Fibroblast of lung (primary cell): Measurements from ENCODE around the gene C1orf226. TPM values are rescaled to one million over a fixed set of nuclear protein-coding genes. Genes with fewer than 3 reads are reported as not detected.

Experiments used
- DNase-seq, 2 donors: peaks; one replicate each; pipeline versions ENCODE4 v3.0.0 to v3.0.0-alpha.2; 2010; ENCODE audit warnings: low read depth in 2 of 2
- H2AFZ ChIP-seq: 2 replicates; pipeline ENCODE4 v1.5.1; 2012; ENCODE audit warnings: low read length, control low read depth, inconsistent platforms
- H3K27ac ChIP-seq: 2 replicates; pipeline ENCODE4 v1.5.1; 2011; ENCODE audit warnings: low read length, control low read depth; ENCODE audit not compliant: insufficient read depth
- H3K27me3 ChIP-seq: 2 replicates; pipeline ENCODE4 v1.5.1; 2011; ENCODE audit warnings: mild to moderate bottlenecking, low read length; ENCODE audit not compliant: control insufficient read depth, insufficient read depth
- H3K36me3 ChIP-seq: 2 replicates; pipeline ENCODE4 v1.5.1; 2011; ENCODE audit warnings: low read length; ENCODE audit not compliant: control insufficient read depth, insufficient read depth
- H3K4me1 ChIP-seq: 2 replicates; pipeline ENCODE4 v1.5.1; 2011; ENCODE audit warnings: low read length; ENCODE audit not compliant: control insufficient read depth, insufficient read depth; ENCODE audit errors: extremely low read depth
- H3K4me2 ChIP-seq: 2 replicates; pipeline ENCODE4 v1.5.1; 2011; ENCODE audit warnings: low read length, control low read depth; ENCODE audit not compliant: insufficient read depth; ENCODE audit errors: extremely low read depth
- H3K4me3 ChIP-seq, 4 experiments: fragments of 200-600 bp in 1 of 4; sonication (generic) in 1 of 4; replicated peaks in 1 of 4; 2 replicates each; pipeline ENCODE4 v1.5.1; 2011 to 2016; ENCODE audit warnings: low read length in 4 of 4, low read depth in 3 of 4, mild to moderate bottlenecking in 3 of 4, control low read depth in 2 of 4, inconsistent platforms in 1 of 4, mixed read lengths in 1 of 4; ENCODE audit not compliant: insufficient read depth in 1 of 4; ENCODE audit errors: control extremely low read depth in 1 of 4
- H3K79me2 ChIP-seq: 2 replicates; pipeline ENCODE4 v1.5.1; 2012; ENCODE audit warnings: mild to moderate bottlenecking, low read length, inconsistent platforms; ENCODE audit not compliant: control insufficient read depth, insufficient read depth
- H3K9ac ChIP-seq: 2 replicates; pipeline ENCODE4 v1.5.1; 2011; ENCODE audit warnings: mild to moderate bottlenecking, low read length, control low read depth; ENCODE audit not compliant: insufficient read depth
- H3K9me3 ChIP-seq: 2 replicates; pipeline ENCODE4 v1.5.1; 2012; ENCODE audit warnings: low read depth, low read length; ENCODE audit not compliant: control insufficient read depth, insufficient read depth
- H4K20me1 ChIP-seq: 2 replicates; pipeline ENCODE4 v1.5.1; 2011; ENCODE audit warnings: low read length; ENCODE audit not compliant: control insufficient read depth, insufficient read depth; ENCODE audit errors: extremely low read depth
- CTCF ChIP-seq, 2 donors: IDR thresholded peaks in 1 of 2; conservative IDR thresholded peaks in 1 of 2; 1 replicate in 1 of 2; 2 replicates in 1 of 2; pipeline ENCODE4 v1.5.1; 2011 to 2012; ENCODE audit warnings: low read length in 2 of 2, control low read depth in 1 of 2, inconsistent platforms in 1 of 2, low read depth in 1 of 2, mild to moderate bottlenecking in 1 of 2
- EZH2 ChIP-seq: IDR thresholded peaks from 2 replicates; pipeline ENCODE4 v1.5.1; 2012; ENCODE audit warnings: low read length, control low read depth, mild to moderate bottlenecking; ENCODE audit errors: missing control alignments
- polyA plus RNA-seq, 2 donors: library from polyadenylated mRNA; depleted of rRNA in 1 of 2; stranded (reverse) in 1 of 2; unstranded in 1 of 2; fragments of >200 nt; gene quantifications; 2 replicates each; pipeline ENCODE4 v1.2.1, GENCODE V29; 2011 to 2012; ENCODE audit warnings: missing spikeins in 1 of 2
- total RNA-seq: library from RNA; depleted of rRNA; stranded (reverse); fragments of >200 nt; gene quantifications from 2 replicates; pipeline ENCODE4 v1.2.1, GENCODE V29; 2014

Gene C1orf226
- total and polyA plus RNA-seq, 2 donors (not counting 1 experiment from before 2014, with no cell fraction given) = 0.10 to 0.33 TPM

GRCh38 chr1:162381941-162382750 lies 618 bp downstream of the C1orf226 start:
- H3K9ac ChIP-seq = no peak overlapping the region
- H4K20me1 ChIP-seq = no peaks in the 10 kb centered on the region
- no peaks in the 10 kb centered on the region for H3K79me2 ChIP-seq
- H3K4me2 ChIP-seq = no peak overlapping the region
- no peak for DNase-seq
- no peaks in the 10 kb centered on the region for H3K4me1 ChIP-seq
- H2AFZ ChIP-seq = no peak overlapping the region
- no peak for TF ChIP-seq CTCF (conservative IDR thresholded peaks at IDR 0.05 in 1 of 2, IDR thresholded peaks at IDR 0.05 in 1 of 2; ENCODE audit: low read depth in 1 of 2, low read length in 2 of 2)
- TF ChIP-seq EZH2 = no peak
- H3K9me3 ChIP-seq = no peaks in the 10 kb centered on the region
- no peak overlapping the region for H3K27ac ChIP-seq
- H3K27me3 ChIP-seq = peaks cover 17% of the 10 kb centered on the region
- H3K36me3 ChIP-seq = no peaks in the 10 kb centered on the region
- H3K4me3 ChIP-seq = no peak overlapping the region

- TF ChIP-seq CTCF (conservative IDR thresholded peaks at IDR 0.05 in 1 of 2, IDR thresholded peaks at IDR 0.05 in 1 of 2; ENCODE audit: low read depth in 1 of 2, low read length in 2 of 2) = no peak
- no peak for TF ChIP-seq EZH2
- no peak for DNase-seq
- Histone ChIP-seq H3K9ac (no peak overlapping the region), H3K4me2 (no peak overlapping the region), H3K79me2 (no peaks in the 10 kb centered on the region), H3K36me3 (no peaks in the 10 kb centered on the region), H3K4me1 (no peaks in the 10 kb centered on the region), H3K4me3 (no peak overlapping the region), H3K27me3 (peaks cover 15% of the 10 kb centered on the region), H3K9me3 (no peaks in the 10 kb centered on the region), H4K20me1 (no peaks in the 10 kb centered on the region), H2AFZ (no peak overlapping the region), H3K27ac (no peak overlapping the region)
Observed at GRCh38 chr1:162383091-162383490, 1.6 kb downstream of the C1orf226 start.

- H4K20me1 ChIP-seq = no peaks in the 10 kb centered on the region
- no peak overlapping the region for H3K4me3 ChIP-seq
- no peak overlapping the region for H3K9ac ChIP-seq
- H3K27me3 ChIP-seq = peaks cover 14% of the 10 kb centered on the region
- H2AFZ ChIP-seq = no peak overlapping the region
- no peaks in the 10 kb centered on the region for H3K36me3 ChIP-seq
- H3K4me2 ChIP-seq = no peak overlapping the region
- no peaks in the 10 kb centered on the region for H3K4me1 ChIP-seq
- no peak for DNase-seq
- no peaks in the 10 kb centered on the region for H3K79me2 ChIP-seq
- no peak overlapping the region for H3K27ac ChIP-seq
- H3K9me3 ChIP-seq = no peaks in the 10 kb centered on the region
- TF ChIP-seq CTCF (conservative IDR thresholded peaks at IDR 0.05 in 1 of 2, IDR thresholded peaks at IDR 0.05 in 1 of 2; ENCODE audit: low read depth in 1 of 2, low read length in 2 of 2) = no peak
- TF ChIP-seq EZH2 = no peak
Observed at GRCh38 chr1:162383516-162383915, 2.0 kb downstream of the C1orf226 start.
